ENCODE results near the gene GART.

GART gene

DNA sequence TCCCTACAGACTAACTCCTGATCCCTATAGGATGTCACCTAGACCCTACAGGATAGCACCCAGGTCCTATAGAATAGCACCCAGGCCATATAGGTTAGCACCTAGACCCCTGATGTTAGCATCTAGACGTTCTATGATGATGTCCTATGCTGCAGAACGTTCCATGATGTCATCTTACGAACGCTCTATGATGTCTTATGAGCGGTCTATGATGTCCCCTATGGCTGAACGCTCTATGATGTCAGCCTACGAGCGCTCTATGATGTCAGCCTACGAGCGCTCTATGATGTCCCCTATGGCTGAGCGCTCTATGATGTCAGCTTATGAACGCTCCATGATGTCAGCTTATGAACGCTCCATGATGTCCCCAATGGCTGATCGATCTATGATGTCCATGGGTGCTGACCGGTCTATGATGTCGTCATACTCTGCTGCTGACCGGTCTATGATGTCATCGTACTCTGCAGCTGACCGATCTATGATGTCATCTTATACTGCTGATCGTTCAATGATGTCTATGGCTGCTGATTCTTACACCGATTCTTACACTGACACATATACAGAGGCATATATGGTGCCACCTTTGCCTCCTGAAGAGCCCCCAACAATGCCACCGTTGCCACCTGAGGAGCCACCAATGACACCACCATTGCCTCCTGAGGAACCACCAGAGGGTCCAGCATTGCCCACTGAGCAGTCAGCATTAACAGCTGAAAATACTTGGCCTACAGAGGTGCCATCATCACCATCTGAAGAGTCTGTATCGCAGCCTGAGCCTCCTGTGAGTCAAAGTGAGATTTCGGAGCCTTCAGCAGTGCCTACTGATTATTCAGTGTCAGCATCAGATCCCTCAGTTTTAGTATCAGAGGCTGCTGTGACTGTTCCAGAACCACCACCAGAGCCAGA is 10.4 kb upstream of the GART start:
- H3K9me3 ChIP-seq (ENCODE audit: severe bottlenecking) = no peaks in the 10 kb centered on the region

DNA sequence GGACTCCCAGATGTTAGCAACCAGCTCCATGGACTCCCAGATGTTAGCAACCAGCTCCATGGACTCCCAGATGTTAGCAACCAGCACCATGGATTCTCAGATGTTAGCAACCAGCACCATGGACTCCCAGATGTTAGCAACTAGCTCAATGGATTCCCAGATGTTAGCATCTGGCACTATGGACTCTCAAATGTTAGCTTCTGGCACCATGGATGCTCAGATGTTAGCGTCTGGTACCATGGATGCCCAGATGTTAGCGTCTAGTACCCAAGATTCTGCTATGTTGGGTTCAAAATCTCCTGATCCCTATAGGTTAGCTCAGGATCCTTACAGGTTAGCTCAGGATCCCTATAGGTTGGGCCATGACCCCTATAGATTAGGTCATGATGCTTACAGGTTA is 9.7 kb upstream of the GART start:
- Histone ChIP-seq H3K27me3 (ENCODE audit: insufficient read depth, low read depth, severe bottlenecking) (no peaks in the 10 kb centered on the region), H3K27ac (no peak overlapping the region), H3K4me3 (ENCODE audit: low read depth, low read length) (no peak overlapping the region), H3K36me3 (peaks cover 96% of the 10 kb centered on the region), H3K9me3 (ENCODE audit: severe bottlenecking) (no peaks in the 10 kb centered on the region)
- no peak for DNase-seq
- TF ChIP-seq, protein P1, sequence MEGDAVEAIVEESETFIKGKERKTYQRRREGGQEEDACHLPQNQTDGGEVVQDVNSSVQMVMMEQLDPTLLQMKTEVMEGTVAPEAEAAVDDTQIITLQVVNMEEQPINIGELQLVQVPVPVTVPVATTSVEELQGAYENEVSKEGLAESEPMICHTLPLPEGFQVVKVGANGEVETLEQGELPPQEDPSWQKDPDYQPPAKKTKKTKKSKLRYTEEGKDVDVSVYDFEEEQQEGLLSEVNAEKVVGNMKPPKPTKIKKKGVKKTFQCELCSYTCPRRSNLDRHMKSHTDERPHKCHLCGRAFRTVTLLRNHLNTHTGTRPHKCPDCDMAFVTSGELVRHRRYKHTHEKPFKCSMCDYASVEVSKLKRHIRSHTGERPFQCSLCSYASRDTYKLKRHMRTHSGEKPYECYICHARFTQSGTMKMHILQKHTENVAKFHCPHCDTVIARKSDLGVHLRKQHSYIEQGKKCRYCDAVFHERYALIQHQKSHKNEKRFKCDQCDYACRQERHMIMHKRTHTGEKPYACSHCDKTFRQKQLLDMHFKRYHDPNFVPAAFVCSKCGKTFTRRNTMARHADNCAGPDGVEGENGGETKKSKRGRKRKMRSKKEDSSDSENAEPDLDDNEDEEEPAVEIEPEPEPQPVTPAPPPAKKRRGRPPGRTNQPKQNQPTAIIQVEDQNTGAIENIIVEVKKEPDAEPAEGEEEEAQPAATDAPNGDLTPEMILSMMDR (IDR thresholded peaks at IDR 0.05; ENCODE audit: low read depth, low read length) = no peak

More for the DNA sequence above, 10.4 kb upstream of the GART start:
- no peak for DNase-seq
- TF ChIP-seq, protein P1 (IDR thresholded peaks at IDR 0.05; ENCODE audit: low read depth, low read length) = no peak
- no peak overlapping the region for H3K4me3 ChIP-seq (ENCODE audit: low read depth, low read length)
- H3K36me3 ChIP-seq = peaks cover 96% of the 10 kb centered on the region
- no peak overlapping the region for H3K27ac ChIP-seq
- no peaks in the 10 kb centered on the region for H3K27me3 ChIP-seq (ENCODE audit: insufficient read depth, low read depth, severe bottlenecking)

DNA sequence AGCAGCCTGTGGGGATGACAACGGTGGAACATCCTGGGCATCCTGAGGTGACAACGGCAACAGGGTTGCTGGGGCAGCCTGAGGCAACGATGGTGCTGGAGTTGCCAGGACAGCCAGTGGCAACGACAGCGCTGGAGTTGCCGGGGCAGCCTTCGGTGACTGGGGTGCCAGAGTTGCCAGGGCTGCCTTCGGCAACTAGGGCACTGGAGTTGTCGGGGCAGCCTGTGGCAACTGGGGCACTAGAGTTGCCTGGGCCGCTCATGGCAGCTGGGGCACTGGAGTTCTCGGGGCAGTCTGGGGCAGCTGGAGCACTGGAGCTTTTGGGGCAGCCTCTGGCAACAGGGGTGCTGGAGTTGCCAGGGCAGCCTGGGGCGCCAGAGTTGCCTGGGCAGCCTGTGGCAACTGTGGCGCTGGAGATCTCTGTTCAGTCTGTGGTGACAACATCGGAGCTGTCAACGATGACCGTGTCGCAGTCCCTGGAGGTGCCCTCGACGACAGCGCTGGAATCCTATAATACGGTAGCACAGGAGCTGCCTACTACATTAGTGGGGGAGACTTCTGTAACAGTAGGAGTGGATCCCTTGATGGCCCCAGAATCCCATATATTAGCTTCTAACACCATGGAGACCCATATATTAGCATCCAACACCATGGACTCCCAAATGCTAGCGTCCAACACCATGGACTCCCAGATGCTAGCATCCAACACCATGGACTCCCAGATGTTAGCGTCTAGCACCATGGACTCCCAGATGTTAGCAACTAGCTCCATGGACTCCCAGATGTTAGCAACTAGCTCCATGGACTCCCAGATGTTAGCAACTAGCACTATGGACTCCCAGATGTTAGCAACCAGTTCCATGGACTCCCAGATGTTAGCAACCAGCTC is 9.1 kb upstream of the GART start:
- DNase-seq = no peak
- H3K36me3 ChIP-seq = peaks cover 96% of the 10 kb centered on the region
- no peaks in the 10 kb centered on the region for H3K9me3 ChIP-seq (ENCODE audit: severe bottlenecking)
- no peak overlapping the region for H3K27ac ChIP-seq
- TF ChIP-seq, protein P1 (IDR thresholded peaks at IDR 0.05; ENCODE audit: low read depth, low read length) = no peak
- no peak overlapping the region for H3K4me3 ChIP-seq (ENCODE audit: low read depth, low read length)
- H3K27me3 ChIP-seq (ENCODE audit: insufficient read depth, low read depth, severe bottlenecking) = no peaks in the 10 kb centered on the region

DNA sequence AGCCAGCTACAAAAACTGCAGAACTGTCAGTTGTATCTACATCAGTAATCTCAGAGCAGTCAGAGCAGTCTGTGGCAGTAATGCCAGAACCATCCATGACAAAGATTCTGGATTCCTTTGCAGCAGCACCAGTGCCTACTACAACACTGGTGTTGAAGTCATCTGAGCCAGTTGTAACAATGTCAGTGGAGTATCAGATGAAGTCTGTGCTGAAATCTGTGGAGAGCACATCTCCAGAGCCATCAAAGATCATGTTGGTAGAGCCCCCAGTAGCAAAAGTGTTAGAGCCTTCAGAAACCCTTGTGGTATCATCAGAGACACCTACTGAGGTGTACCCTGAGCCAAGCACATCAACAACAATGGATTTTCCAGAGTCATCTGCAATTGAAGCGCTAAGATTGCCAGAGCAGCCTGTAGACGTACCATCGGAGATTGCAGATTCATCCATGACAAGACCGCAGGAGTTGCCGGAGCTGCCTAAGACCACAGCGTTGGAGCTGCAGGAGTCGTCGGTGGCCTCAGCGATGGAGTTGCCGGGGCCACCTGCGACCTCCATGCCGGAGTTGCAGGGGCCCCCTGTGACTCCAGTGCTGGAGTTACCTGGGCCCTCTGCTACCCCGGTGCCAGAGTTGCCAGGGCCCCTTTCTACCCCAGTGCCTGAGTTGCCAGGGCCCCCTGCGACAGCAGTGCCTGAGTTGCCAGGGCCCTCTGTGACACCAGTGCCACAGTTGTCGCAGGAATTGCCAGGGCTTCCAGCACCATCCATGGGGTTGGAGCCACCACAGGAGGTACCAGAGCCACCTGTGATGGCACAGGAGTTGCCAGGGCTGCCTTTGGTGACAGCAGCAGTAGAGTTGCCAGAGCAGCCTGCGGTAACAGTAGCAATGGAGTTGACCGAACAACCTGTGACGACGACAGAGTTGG is 8.2 kb upstream of the GART start:
- DNase-seq = no peak
- H3K27ac ChIP-seq = no peak overlapping the region
- H3K4me3 ChIP-seq (ENCODE audit: low read depth, low read length) = no peak overlapping the region
- H3K9me3 ChIP-seq (ENCODE audit: severe bottlenecking) = no peaks in the 10 kb centered on the region
- no peaks in the 10 kb centered on the region for H3K27me3 ChIP-seq (ENCODE audit: insufficient read depth, low read depth, severe bottlenecking)
- TF ChIP-seq, protein P1 (IDR thresholded peaks at IDR 0.05; ENCODE audit: low read depth, low read length) = no peak
- peaks cover 88% of the 10 kb centered on the region for H3K36me3 ChIP-seq

DNA sequence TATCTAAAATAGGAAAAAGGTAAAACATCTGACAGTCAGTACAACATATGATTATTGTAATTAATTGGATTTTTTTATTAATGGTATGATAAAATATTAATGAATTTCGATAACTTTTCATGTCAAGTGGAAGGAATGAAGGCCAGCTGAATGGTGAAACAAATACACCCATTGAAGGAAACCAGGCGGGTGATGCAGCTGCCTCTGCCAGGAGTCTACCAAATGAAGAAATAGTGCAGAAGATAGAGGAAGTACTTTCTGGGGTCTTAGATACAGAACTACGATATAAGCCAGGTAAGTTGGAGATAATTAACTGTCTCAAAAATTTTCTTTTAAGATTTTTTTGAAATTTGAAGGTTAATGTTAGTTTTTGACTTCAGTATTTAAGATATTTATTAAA is 4.2 kb upstream of the GART start:
- TF ChIP-seq, protein P1 (IDR thresholded peaks at IDR 0.05; ENCODE audit: low read depth, low read length) = no peak
- DNase-seq = no peak
- Histone ChIP-seq H3K27me3 (ENCODE audit: insufficient read depth, low read depth, severe bottlenecking) (no peaks in the 10 kb centered on the region), H3K27ac (no peak overlapping the region), H3K9me3 (ENCODE audit: severe bottlenecking) (no peaks in the 10 kb centered on the region), H3K4me3 (ENCODE audit: low read depth, low read length) (no peak overlapping the region), H3K36me3 (peaks cover 75% of the 10 kb centered on the region)

All from WERI-Rb-1 (cell line).